Esophagus squamous epithelium (tissue), 4 donors: Measurements from ENCODE around the gene PTPRN2.

Experiments
- POLR2A ChIP-seq, 4 donors: fragments of 450-650 bp; IDR thresholded peaks; one replicate each; pipeline ENCODE4 v1.6.1; 2017; ENCODE audit warnings: antibody characterized with exemption in 4 of 4, mild to moderate bottlenecking in 4 of 4, moderate library complexity in 3 of 4
- TF ChIP-seq, protein P1 (sequence below), 6 experiments: fragments of 450-650 bp in 4 of 6; fragments of 200-600 bp in 2 of 6; sonication (generic) in 2 of 6; IDR thresholded peaks; one replicate each; pipeline ENCODE4 v1.5.1; 2016 to 2019; ENCODE audit warnings: antibody characterized with exemption in 6 of 6, mild to moderate bottlenecking in 4 of 6, moderate library complexity in 4 of 6

DNA sequence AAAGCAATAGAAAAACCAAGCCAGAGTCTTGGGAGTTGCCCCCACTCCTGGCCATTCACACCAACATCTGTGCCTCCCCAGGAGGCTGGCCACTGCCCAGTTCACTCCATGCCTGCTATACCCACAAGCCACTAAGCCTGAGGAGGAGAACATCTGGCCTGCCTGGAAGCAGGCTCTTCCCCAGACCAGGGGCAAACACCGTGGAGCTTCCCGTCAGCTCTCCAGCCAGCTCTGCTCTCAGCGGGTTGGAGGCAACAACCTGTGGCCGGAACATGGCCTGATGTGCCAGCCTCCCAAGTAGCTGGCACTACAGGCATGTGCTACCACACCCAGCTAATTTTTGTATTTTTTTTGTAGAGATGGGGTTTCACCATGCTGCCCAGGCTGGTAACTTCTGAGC is 9.1 kb upstream of the PTPRN2 start:
- TF ChIP-seq, protein P1, sequence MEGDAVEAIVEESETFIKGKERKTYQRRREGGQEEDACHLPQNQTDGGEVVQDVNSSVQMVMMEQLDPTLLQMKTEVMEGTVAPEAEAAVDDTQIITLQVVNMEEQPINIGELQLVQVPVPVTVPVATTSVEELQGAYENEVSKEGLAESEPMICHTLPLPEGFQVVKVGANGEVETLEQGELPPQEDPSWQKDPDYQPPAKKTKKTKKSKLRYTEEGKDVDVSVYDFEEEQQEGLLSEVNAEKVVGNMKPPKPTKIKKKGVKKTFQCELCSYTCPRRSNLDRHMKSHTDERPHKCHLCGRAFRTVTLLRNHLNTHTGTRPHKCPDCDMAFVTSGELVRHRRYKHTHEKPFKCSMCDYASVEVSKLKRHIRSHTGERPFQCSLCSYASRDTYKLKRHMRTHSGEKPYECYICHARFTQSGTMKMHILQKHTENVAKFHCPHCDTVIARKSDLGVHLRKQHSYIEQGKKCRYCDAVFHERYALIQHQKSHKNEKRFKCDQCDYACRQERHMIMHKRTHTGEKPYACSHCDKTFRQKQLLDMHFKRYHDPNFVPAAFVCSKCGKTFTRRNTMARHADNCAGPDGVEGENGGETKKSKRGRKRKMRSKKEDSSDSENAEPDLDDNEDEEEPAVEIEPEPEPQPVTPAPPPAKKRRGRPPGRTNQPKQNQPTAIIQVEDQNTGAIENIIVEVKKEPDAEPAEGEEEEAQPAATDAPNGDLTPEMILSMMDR (IDR thresholded peaks at IDR 0.05) = no peak
- TF ChIP-seq POLR2A (IDR thresholded peaks at IDR 0.05) = no peak
